ENCODE data around the gene HSPB7. TPM values are rescaled to one million over a fixed set of nuclear protein-coding genes. Genes with fewer than 3 reads are reported as not detected.

The HSPB7 gene
- total and polyA plus RNA-seq, 2 experiments from 2014 or later: 0.13 TPM; not detected in 1

- Mint-ChIP-seq H3K36me3 (ENCODE audit: low read depth) (no peaks in the 10 kb centered on the region), H3K27ac (no peak overlapping the region), H3K9me3 (no peaks in the 10 kb centered on the region), H3K4me1 (peaks cover 11% of the 10 kb centered on the region), H3K27me3 (ENCODE audit: insufficient read depth, low read depth, poor library complexity) (peaks cover 22% of the 10 kb centered on the region), H3K4me3 (peak overlapping the region; percentile 67)
- H3K4me1 ChIP-seq (ENCODE audit: insufficient read depth): peaks cover 11% of the 10 kb centered on the region
- H3F3A ChIP-seq (replicated peaks; ENCODE audit: low read depth): no peaks in the 10 kb centered on the region
- no peak overlapping the region for H2AFZ ChIP-seq
- H4K20me1 ChIP-seq (replicated peaks; ENCODE audit: insufficient read depth): no peaks in the 10 kb centered on the region
- H3K9me2 ChIP-seq (ENCODE audit: insufficient read depth): no peaks in the 10 kb centered on the region
- H3K27ac ChIP-seq (ENCODE audit: low read depth): no peak overlapping the region
- no peaks in the 10 kb centered on the region for H3K36me3 ChIP-seq (ENCODE audit: insufficient read depth)
- H3K4me2 ChIP-seq: peak overlapping the region; percentile 83
- no peaks in the 10 kb centered on the region for H3K79me2 ChIP-seq (replicated peaks; ENCODE audit: insufficient read depth)
- DNase-seq (ENCODE audit: low spot score) (peak; percentile 96), ATAC-seq (peak; percentile 89)
- peak overlapping the region; percentile 57 for H3K4me3 ChIP-seq
- no peaks in the 10 kb centered on the region for H3K27me3 ChIP-seq (ENCODE audit: insufficient read depth)
- TF ChIP-seq, protein P1, sequence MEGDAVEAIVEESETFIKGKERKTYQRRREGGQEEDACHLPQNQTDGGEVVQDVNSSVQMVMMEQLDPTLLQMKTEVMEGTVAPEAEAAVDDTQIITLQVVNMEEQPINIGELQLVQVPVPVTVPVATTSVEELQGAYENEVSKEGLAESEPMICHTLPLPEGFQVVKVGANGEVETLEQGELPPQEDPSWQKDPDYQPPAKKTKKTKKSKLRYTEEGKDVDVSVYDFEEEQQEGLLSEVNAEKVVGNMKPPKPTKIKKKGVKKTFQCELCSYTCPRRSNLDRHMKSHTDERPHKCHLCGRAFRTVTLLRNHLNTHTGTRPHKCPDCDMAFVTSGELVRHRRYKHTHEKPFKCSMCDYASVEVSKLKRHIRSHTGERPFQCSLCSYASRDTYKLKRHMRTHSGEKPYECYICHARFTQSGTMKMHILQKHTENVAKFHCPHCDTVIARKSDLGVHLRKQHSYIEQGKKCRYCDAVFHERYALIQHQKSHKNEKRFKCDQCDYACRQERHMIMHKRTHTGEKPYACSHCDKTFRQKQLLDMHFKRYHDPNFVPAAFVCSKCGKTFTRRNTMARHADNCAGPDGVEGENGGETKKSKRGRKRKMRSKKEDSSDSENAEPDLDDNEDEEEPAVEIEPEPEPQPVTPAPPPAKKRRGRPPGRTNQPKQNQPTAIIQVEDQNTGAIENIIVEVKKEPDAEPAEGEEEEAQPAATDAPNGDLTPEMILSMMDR (conservative IDR thresholded peaks at IDR 0.05; ENCODE audit: low read depth in 2 of 2): 0 out of 4 replicates have a peak, but pooled peaks have one; percentile 4 to 11
- TF ChIP-seq ZNF462 (CRISPR knock-in tag; IDR thresholded peaks at IDR 0.05) (no peak), POLR2AphosphoS5 (IDR thresholded peaks at IDR 0.05; ENCODE audit: low read depth) (peak; percentile 68)
Measured at GRCh38 chr1:16026723-16027484, 9.1 kb upstream of the HSPB7 start.
